ENCODE data around the gene CERT1.

DNA sequence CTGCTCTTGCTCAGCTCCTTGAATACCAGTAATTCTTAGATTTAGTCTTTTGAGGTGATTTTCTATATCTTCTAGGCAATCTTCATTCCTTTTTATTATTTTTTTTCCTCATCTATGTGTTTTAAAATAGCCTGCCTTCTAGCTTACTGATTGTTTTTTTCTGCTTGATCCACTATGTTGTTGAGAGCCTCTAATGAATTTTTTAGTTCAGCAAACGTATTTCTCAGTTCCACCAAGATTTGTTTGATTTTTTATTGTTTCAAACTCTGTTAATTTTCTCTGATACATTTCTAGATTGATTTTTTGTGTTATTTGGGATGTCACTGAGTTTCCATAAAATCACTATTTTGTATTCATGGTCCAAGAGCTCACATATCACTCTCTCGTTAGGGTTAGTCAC, 9.8 kb upstream of the CERT1 start:
- TF ChIP-seq TAF1 (IDR thresholded peaks at IDR 0.05; ENCODE audit: low read depth, low read length) (no peak), POLR2A (IDR thresholded peaks at IDR 0.05; ENCODE audit: low read depth, low read length) (no peak)

All from GM12891 (cell line).